Adrenal gland (tissue), 12 donors: ENCODE results near the gene CCDC192. TPM values are rescaled to one million over a fixed set of nuclear protein-coding genes. Genes with fewer than 3 reads are reported as not detected.

Experiments used
- DNase-seq, 7 donors: peaks; one replicate each; pipeline ENCODE4 v3.0.0-alpha.2; 2019 to 2020
- H3K27ac ChIP-seq, 5 donors: fragments of 200-600 bp; sonication (generic) in 4 of 5; 1 replicate in 3 of 5; 2 replicates in 2 of 5; pipeline versions ENCODE4 v1.5.1 to v1.8.0; 2016 to 2020; ENCODE audit warnings: mild to moderate bottlenecking in 1 of 5
- H3K27me3 ChIP-seq: fragments of 200-600 bp; 2 replicates; pipeline ENCODE4 v1.8.0; 2021
- H3K36me3 ChIP-seq, 2 donors: fragments of 200-600 bp; replicated peaks in 1 of 2; 1 replicate in 1 of 2; 2 replicates in 1 of 2; pipeline versions ENCODE4 v1.5.1 to v1.8.0; 2018 to 2022
- H3K4me1 ChIP-seq, 2 donors: fragments of 200-600 bp; replicated peaks in 1 of 2; 1 replicate in 1 of 2; 2 replicates in 1 of 2; pipeline versions ENCODE4 v1.5.1 to v1.8.0; 2018 to 2021
- H3K4me3 ChIP-seq, 4 donors: fragments of 200-600 bp; sonication (generic) in 3 of 4; one replicate each; pipeline ENCODE4 v1.5.1; 2016 to 2018
- H3K9me3 ChIP-seq, 3 donors: fragments of 200-600 bp; sonication (generic) in 1 of 3; replicated peaks in 1 of 3; 1 replicate in 2 of 3; 2 replicates in 1 of 3; pipeline versions ENCODE4 v1.5.1 to v1.8.0; 2016 to 2021
- CTCF ChIP-seq, 6 experiments: fragments of 450-650 bp in 4 of 6; fragments of 200-600 bp in 2 of 6; sonication (generic) in 1 of 6; IDR thresholded peaks; 1 replicate in 5 of 6; 2 replicates in 1 of 6; pipeline versions ENCODE4 v1.5.1 to v1.8.0; 2016 to 2021; ENCODE audit warnings: antibody characterized with exemption in 6 of 6, mild to moderate bottlenecking in 2 of 6, moderate library complexity in 1 of 6
- POLR2A ChIP-seq, 2 donors: fragments of 450-650 bp; IDR thresholded peaks; one replicate each; pipeline ENCODE4 v1.6.1; 2017; ENCODE audit warnings: antibody characterized with exemption in 2 of 2, mild to moderate bottlenecking in 2 of 2, moderate library complexity in 1 of 2
- WGBS, 4 donors: extraction: QIAGEN DNeasy Blood & Tissue Kit in 2 of 4; methylation state at CpG; one replicate each; pipeline versions ENCODE4 v1.1.5 to v1.1.7; 2013 to 2017; 5-methylcytosine and 5-hydroxymethylcytosine counted together
- intact Hi-C, 2 donors: fragments of 100-400 bp; cut with DNase I; formaldehyde crosslinking; loops; one replicate each; pipeline versions ENCODE4 v1.14.1 to v1.15.0; 2022 to 2023
- polyA plus RNA-seq, 3 donors: library from polyadenylated mRNA; stranded (reverse); fragments of 200-250 nt in 2 of 3; fragments of 350-450 nt in 1 of 3; fragmentation: Illumina TruSeq in 1 of 3; extraction: RNeasy Lipid Tissue Mini Kit (QIAGEN cat#74804) in 1 of 3; gene quantifications; one replicate each; pipeline ENCODE4 v1.2.3, GENCODE V29; 2013 to 2014
- total RNA-seq, 9 donors: library from RNA; depleted of rRNA in 4 of 9; stranded (reverse); fragments of >200 nt in 4 of 9; fragments of 120-200 nt in 1 of 9; fragmentation: NEBNext Ultra II Directional in 1 of 9; extraction: Animal tissue kit (Norgen Biotek cat#: 25700) in 1 of 9; gene quantifications; one replicate each; pipeline versions ENCODE4 v1.1.0 to v1.2.4, GENCODE V29; 2013 to 2023
- donor health status: healthy with polysubstance abuse.
- donor health status: Bipolar disorder and iron deficiency.
- donor health status: DM: yes; HTN: yes; CAD: no.
- donor health status: DM: no; HTN: no; CAD: no.
- donor health status: DM: no; HTN: no; CAD: no.
- donor health status: DM: yes; HTN: yes; CAD: no.

The CCDC192 gene
- total and polyA plus RNA-seq, 12 donors: 0.35 to 0.56 (median 0.46) TPM; not detected in 8

- Histone ChIP-seq H3K4me1 (no peaks in the 10 kb centered on the region), H3K36me3 (no peaks in the 10 kb centered on the region), H3K27me3 (no peaks in the 10 kb centered on the region), H3K27ac (no peak overlapping the region), H3K4me3 (no peak overlapping the region), H3K9me3 (no peaks in the 10 kb centered on the region)
- 73 to 93% (median 82%) methylated on average over 5 of the region's 5 CpGs for WGBS, 4 donors
- DNase-seq: no peak
- TF ChIP-seq CTCF (IDR thresholded peaks at IDR 0.05) (no peak), POLR2A (IDR thresholded peaks at IDR 0.05) (no peak)
- intact Hi-C loops: no loop called here
These were observed 230.2 kb downstream of the CCDC192 start for GRCh38 chr5:127933348-127933747.

GRCh38 chr5:127934791-127935256 lies 231.6 kb downstream of the CCDC192 start:
- peak in 4 of 7 donors; percentile 7 to 31 (median 22) for DNase-seq
- no peak for TF ChIP-seq CTCF (IDR thresholded peaks at IDR 0.05)
- TF ChIP-seq POLR2A (IDR thresholded peaks at IDR 0.05): no peak
- H3K9me3 ChIP-seq: no peaks in the 10 kb centered on the region
- intact Hi-C loops: no loop called here
- no peaks in the 10 kb centered on the region for H3K36me3 ChIP-seq
- no peaks in the 10 kb centered on the region for H3K4me1 ChIP-seq
- no peak overlapping the region for H3K4me3 ChIP-seq
- peak overlapping the region in 1 of 5 donors; percentile 36 for H3K27ac ChIP-seq
- WGBS, 4 donors: 33 to 47% (median 36%) methylated on average over 1 of the region's 1 CpG
- H3K27me3 ChIP-seq: no peaks in the 10 kb centered on the region

- H3K36me3 ChIP-seq: no peaks in the 10 kb centered on the region
- H3K27me3 ChIP-seq: no peaks in the 10 kb centered on the region
- 92 to 100% (median 94%) methylated on average over 1 of the region's 1 CpG for WGBS, 4 donors
- H3K4me1 ChIP-seq: no peaks in the 10 kb centered on the region
- TF ChIP-seq POLR2A (IDR thresholded peaks at IDR 0.05): no peak
- no peak for TF ChIP-seq CTCF (IDR thresholded peaks at IDR 0.05)
- H3K9me3 ChIP-seq: no peaks in the 10 kb centered on the region
- H3K4me3 ChIP-seq: no peak overlapping the region
- intact Hi-C loops: no loop called here
- no peak overlapping the region for H3K27ac ChIP-seq
- no peak for DNase-seq
These were observed 232.2 kb downstream of the CCDC192 start for GRCh38 chr5:127935398-127935797.

GRCh38 chr5:127936439-127936972 lies 233.3 kb downstream of the CCDC192 start:
- Histone ChIP-seq H3K4me1 (no peaks in the 10 kb centered on the region), H3K9me3 (no peaks in the 10 kb centered on the region), H3K4me3 (no peak overlapping the region), H3K27me3 (no peaks in the 10 kb centered on the region), H3K27ac (no peak overlapping the region), H3K36me3 (no peaks in the 10 kb centered on the region)
- no peak for DNase-seq
- intact Hi-C loops: no loop called here
- 85 to 92% (median 85%) methylated on average over 6 of the region's 6 CpGs for WGBS, 4 donors
- TF ChIP-seq POLR2A (IDR thresholded peaks at IDR 0.05): no peak
- TF ChIP-seq CTCF (IDR thresholded peaks at IDR 0.05): no peak
